Mammary epithelial cell (primary cell): ENCODE data around the gene KIAA0319L.

Experiments
- EZH2 ChIP-seq: IDR thresholded peaks from 2 replicates; pipeline ENCODE4 v1.6.1; 2012; ENCODE audit warnings: low read length, inconsistent platforms, borderline replicate concordance
- TF ChIP-seq, protein P1 (sequence below), 2 donors: IDR thresholded peaks in 1 of 2; conservative IDR thresholded peaks in 1 of 2; 2 replicates each; pipeline ENCODE4 v1.5.1; 2011 to 2012; ENCODE audit warnings: inconsistent platforms in 2 of 2, low read length in 2 of 2, mild to moderate bottlenecking in 2 of 2, control low read depth in 1 of 2, low read depth in 1 of 2; ENCODE audit not compliant: insufficient read depth in 1 of 2; ENCODE audit errors: extremely low read depth in 1 of 2

GRCh38 chr1:35499231-35499630, 58.0 kb downstream of the KIAA0319L start:
- TF ChIP-seq, protein P1, sequence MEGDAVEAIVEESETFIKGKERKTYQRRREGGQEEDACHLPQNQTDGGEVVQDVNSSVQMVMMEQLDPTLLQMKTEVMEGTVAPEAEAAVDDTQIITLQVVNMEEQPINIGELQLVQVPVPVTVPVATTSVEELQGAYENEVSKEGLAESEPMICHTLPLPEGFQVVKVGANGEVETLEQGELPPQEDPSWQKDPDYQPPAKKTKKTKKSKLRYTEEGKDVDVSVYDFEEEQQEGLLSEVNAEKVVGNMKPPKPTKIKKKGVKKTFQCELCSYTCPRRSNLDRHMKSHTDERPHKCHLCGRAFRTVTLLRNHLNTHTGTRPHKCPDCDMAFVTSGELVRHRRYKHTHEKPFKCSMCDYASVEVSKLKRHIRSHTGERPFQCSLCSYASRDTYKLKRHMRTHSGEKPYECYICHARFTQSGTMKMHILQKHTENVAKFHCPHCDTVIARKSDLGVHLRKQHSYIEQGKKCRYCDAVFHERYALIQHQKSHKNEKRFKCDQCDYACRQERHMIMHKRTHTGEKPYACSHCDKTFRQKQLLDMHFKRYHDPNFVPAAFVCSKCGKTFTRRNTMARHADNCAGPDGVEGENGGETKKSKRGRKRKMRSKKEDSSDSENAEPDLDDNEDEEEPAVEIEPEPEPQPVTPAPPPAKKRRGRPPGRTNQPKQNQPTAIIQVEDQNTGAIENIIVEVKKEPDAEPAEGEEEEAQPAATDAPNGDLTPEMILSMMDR (conservative IDR thresholded peaks at IDR 0.05 in 1 of 2, IDR thresholded peaks at IDR 0.05 in 1 of 2; ENCODE audit: extremely low read depth in 1 of 2, insufficient read depth in 1 of 2, low read depth in 1 of 2, low read length in 2 of 2) = no peak
- no peak for TF ChIP-seq EZH2
